Medulla oblongata (tissue), 1 donor: ENCODE measurements around the gene SAMD9L.
"Not testable (repeated sequence)": the region's sequence is repeated elsewhere in the genome, so short reads cannot be mapped to it uniquely, and the experiment has no call there.

Source experiments
- DNase-seq: peaks from one replicate; pipeline ENCODE4 v3.0.0-alpha.2; 2015; ENCODE audit errors: extremely low spot score

SAMD9L gene

DNA sequence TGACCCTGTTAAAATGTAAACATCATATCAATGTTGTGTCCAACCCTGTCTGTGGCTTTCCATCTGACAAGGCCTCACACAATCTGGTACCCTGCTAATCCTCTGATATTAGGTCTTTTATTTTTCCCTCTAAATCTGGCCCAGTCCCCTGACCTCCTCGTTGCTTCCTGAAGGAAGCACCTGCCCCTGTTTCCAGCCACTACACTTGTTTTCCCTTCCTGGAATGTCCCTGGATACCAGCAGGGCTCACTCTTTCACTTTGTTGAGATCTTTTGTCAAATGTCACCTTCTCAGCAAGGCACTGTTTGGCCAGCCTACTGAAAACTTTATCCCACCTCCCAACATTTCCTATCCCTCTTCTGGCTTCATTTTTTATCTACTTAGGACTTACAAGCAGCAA is 2.1 kb downstream of the SAMD9L start:
- no peak for DNase-seq

DNA sequence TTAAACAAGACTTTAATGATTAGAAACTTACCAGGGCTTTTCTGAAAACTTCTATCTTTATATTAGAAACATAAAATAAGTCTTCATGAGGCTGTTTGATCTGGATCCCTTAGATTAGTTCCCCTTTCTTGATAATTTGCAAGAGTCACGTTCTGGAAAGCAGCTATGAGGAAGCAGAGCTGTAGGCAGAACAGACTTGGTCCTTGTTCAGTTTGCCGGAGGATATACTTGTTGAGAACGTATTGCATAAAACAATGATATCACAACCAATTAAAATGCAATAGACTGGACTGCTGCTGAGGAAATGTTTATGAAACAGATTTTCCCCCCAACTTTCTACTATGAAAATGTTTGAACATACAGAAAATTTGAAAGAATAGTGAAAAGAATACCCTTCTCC is 2.8 kb downstream of the SAMD9L start:
- no peak for DNase-seq

DNA sequence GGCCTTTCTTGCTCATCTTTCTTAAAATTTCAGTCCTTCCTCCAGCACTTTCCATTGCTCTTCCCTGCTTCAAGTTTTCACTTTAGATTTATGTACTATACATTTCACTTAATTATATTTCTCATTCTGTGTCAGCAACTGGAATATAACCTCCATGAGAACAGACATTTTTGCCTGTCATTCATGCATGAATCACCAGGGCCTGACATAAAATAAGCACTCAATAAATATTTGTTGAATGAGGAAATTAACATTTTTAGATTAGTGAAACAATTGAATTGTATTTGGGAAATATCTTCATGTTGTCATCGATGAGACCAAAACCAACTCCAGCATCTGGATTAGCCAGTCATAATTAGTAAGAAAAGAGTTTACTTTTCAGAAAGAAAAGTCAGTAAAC is 6.1 kb downstream of the SAMD9L start:
- no peak for DNase-seq

DNA sequence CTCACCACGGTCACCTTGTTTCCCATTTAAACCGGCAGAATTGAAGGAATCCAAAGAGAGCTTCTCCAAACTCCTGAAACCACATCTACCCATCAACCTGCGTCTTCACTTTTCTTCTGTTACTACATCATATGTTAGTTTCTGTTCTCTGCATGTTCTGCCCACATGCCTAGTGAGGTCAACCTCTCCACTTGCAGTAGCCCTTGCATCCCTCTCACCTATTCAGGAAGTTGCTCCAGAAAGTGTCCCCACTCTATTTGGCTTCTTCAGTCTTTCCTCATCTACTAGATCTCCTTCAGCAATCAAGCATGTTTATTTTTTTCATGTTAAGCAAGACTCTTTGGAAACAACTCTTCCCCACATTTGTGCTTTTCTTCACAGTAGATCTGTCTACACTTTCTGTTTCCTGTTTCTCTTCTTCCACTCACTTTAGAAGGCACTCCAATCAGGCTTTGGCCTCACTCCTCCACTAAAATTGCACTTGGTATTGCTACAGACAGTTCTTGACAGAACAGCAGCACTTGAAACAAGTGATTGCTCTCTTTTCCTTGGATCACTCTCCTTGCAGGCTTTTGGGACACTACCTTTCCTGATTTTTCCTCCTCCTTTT is 7.5 kb downstream of the SAMD9L start:
- DNase-seq: no peak

DNA sequence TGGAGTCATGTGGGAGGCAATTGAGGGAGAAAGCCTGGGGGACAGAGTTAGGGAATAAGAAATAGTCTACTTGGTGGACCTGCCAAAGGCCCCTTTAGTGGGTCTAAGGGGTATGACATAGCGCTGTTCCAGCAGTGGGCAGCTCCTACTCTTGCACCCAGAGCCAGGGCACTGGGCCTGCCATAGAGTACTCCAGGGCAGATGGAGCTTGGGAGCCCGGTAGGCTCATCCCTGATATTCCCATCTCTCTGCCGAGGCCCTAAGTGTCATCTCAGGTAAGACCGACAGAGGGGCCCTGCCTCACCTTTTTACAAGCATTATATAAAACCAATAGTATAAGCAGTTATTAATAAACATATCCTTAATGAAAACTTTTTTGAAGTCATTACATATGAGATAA is 9.6 kb downstream of the SAMD9L start:
- no peak for DNase-seq

DNA sequence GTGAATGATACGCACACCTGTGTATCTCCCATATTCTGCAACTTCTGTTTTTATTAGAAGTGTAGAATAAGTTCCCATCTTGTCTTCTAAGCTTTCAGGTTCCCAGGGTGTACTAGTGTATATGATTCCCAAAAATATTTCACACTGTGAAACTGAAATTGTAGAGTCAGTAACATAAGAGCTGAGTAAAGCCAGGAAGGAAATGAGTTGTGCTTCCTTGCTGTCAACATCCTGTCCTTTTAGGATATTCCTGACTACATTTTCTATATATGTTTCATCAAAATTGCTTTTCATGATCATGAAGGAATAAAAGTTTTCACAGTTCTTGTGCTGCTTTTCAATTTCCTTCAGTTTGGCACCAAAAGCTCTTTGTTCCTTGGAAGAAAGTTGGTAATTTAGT is 15.2 kb downstream of the SAMD9L start:
- no peak for DNase-seq

DNA sequence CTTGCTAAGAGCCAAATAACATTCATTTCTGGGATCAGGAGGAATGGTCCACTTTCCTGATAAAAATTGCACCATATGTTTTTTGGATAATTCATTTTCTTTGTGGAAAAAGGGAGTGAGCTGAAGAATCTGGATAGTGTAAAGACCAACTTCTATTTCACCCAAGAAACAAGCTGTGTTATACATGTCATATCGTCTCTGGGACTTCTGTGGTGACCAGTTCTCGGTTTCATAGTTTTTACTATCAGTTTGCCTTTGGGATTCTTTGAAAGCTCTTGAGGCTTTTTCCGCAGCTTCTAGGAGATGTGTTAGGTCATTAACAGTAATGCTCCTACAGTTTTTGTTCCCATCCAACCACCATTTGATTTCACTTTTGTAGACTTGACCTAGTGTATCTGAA is 16.0 kb downstream of the SAMD9L start:
- DNase-seq: no peak

DNA sequence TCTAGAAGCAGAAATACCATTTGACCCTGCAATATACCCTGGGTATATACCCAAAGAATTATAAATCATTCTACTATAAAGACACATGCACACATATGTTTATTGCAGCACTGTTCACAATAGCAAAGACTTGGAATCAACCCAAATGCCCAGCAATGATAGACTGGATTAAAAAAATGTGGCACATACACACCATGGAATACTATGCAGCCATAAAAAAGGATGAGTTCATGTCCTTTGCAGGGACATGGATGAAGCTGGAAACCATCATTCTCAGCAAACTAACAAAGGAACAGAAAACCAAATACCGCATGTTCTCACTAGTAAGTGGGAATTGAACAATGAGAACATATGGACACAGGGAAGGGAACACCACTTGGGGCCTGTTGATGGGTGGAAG is 21.2 kb downstream of the SAMD9L start:
- not testable (repeated sequence) for DNase-seq

DNA sequence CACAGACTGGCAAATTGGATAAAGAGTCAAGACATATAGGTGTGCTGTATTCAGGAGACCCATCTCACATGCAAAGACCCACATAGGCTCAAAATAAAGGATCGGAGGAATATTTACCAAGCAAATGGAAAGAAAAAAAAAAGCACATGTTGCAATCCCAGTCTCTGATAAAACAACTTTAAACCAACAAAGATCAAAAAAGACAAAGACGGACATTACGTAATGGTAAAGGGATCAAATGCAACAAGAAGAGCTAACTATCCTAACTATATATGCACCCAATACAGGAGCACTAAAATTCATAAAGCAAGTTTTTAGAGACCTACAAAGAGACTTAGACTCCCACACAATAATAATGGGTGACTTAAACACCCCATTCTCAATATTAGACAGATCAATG is 24.7 kb downstream of the SAMD9L start:
- not testable (repeated sequence) for DNase-seq

DNA sequence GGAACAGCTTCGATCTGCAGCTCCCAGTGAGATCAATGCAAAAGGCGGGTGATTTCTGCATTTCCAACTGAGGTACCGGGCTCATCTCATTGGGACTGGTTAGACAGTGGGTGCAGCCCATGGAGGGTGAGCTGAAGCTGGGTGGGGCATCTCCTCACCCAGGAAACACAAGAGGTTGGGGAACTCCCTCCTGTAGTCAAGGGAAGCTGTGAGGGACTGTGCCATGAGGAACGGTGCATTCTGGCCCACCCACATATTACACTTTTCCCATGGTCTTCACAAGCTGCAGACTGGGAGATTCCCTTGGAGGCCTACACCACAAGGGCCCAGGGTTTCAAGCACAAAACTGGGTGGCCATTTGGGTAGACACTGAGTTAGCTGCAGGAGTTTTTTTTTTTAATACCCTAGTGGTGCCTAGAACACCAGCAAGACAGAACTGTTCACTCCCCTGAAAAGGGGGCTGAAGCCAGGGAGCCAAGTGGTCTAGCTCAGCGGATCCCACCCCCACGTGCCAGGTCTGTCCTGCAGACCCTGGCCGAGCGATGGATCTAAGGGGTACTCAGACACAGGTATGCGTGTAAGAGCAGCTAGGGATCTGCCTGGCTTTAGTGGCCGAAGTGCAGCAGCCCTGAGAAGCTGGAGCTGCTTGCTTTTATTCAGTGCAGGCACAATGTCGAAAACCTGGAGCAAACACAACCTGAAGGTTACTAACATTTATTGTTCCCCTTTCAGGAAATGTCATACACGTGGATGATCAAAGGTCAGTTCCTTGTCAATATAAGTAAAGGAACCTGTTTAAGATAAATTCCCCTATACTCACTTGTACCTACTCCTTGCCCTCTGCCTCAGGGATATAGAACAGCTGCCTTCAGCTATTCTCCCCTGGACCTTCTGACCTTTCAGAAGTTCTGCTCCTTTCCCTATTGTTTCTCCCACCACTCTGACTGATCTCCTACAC is 27.3 kb downstream of the SAMD9L start:
- no peak for DNase-seq

DNA sequence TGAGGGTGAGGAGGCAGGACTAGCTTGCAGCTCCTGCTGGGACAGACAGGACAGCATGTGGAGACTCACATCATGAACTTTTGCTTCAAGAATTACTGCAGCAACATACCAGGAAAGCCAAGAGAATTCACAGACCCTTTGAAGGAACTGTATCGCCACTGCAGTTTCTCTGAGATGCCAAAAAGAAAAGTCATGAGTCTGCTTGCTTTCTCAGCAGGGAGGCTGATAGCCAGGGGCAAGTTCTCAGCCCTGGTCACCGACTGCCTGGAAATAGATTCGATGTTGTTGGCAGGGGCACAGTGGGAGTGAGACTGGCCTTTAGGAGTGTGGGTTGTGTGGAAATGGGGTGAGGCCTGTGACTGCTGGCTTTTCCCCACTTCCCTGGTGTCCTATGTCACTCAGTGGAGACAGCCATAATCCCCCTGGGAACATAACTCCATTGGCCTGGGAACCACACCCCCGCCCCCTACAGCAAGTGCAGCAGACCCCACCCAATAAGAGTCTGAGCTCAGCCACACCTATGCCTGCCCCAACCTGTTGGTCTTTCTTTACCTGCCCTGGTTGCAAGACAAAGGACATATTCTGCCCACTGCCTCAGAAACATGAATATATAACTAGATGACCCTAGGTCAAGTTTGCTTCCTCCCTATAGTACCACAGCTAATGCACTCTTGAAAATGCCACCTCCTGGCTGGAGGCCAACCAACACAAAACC is 28.8 kb downstream of the SAMD9L start:
- no peak for DNase-seq

DNA sequence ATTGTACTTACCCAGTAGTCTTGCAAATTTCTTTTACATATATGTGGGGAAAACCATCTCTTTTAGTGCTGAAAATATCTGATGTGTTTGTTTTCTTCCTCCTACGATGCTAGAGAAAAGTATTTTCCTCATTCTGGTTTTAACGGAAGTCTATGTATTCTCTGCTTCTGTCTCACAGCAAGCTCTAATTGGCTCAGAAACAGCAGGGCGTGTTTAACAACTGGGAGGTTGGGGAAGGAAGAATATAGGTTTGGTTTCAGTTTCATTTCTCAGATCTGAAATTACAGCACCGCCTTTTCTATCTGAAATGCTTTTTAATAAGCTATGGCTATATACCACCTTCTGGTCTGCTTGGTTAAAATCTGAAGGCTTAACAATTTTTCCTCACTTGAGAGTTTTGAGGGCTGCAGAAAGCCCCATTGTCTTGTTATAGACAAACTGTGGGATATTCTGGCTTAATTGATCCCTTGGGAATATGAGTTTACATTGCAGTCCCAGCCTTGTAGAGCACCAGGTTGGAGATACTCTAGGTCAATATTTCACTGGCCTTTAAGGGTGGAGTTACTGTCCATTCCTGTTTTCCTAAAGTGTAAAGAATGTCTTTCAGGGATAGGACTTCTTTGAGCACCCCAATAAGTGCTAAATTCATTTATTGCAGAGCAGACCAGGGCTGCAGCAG is 30.2 kb downstream of the SAMD9L start, which contains the start of gene SAMD9:
Gene SAMD9, minus strand, starts transcription at position 128 of the 679 bp plus-strand sequence. CDS start 11,882 bp downstream, outside the sequence.
- peak; percentile 86 for DNase-seq

DNA sequence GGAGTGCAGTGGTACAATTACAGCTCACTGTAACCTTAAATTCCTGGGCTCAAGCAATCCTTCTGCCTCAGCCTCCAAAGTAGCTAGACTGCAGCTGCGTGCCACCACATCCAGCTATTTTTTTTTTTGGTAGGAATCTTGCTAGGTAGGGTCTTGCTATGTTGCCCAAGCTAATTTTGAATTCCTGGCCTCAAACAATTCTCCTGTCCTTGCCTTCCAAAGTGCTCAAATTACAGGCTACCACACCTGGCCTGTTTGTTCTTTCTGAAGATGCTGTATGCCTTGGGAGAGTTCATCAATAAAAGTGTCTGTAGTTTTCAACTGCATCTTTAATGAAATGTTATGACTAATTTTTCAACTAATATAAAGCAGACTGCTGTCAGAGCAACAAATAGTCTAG is 30.9 kb downstream of the SAMD9L start:
- DNase-seq: no peak

DNA sequence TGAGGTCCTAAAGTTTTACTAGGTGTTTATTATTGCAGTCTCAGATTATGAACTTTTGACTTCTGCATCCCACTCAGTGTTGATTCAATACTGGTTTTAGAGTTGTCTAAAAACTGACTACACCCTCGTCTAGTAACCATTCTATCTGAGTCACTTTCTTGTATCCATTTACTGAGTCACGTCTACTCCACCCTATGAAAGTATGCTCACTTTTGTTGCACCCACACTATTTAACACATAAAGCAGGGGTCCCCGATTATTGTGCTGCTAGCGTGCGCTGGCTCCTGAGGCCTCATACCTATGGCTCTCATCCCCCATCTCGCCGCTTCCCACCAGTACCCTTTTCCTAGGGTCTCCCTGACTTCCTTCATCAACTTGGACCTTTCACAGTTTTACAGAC is 32.4 kb downstream of the SAMD9L start:
- DNase-seq: no peak

DNA sequence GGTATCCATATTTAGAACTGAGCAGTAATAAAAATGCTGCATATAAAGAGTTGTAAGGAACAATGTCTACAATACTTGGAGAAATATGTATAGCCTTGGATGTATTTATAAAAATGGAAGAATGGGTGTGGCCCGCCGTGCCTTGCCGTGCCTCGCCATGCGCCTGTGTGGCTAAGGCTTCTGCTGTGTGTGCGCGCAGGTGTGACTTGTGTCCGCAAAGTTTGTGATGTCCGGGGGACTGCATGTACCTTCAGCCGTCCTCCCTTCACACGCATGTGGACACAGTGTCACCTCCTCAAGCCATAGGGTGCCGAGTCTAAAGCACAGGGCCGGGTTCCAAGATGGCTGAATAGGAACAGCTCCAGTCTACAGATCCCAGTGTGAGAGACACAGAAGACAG is 40.2 kb downstream of the SAMD9L start:
- DNase-seq: no peak

DNA sequence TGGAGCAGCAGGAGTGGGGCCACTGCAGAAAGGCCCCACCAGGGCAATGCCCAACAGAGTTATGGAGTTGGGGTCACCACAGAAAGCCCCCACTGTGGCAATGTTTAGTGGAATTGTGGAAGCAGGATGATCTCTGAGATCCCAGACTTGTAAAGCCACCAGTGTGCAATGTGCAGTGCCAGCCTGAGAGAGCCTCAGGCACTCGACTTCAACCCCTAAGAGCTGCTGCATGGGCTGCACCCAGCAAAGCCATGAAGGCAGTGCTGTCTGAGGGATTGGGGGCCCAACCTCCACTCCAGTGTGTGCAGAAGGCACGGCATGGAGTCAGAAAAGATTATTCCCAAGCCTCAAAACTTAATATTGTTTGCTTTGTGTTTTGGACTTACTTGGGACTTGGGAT is 50.8 kb downstream of the SAMD9L start:
- DNase-seq: no peak

DNA sequence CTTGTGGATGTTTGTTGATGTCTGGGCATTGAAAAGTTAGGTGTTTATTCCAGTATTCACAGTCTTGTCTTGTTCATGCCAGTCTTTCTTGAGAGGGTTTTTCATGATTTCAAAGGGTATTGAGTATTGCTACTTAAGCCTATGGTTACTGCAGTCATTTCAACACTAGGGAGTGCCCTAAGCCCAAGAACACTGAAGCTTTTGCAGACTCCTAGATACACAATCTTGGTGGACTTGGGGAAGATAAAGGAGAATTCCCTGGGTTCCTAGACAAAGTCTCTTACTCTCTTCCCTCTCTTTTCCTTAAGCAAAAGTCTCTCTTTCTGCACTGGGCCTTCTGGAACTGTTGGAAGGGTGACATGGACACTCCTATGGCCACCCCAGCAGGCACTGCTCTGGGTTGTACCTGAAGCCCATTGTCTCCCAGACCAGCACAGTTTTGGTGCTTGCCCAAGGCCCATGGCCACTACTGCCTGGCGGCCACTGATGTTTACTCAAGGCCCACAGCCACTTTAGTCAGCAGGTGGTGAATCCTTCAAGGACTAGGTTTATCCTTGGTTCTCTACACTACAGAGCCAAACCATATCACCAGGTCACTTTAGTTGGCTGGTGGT is 55.3 kb downstream of the SAMD9L start:
- no peak for DNase-seq
